ENCODE results near the gene TAF11L7.
"Not testable (repeated sequence)": the region's sequence is repeated elsewhere in the genome, so short reads cannot be mapped to it uniquely, and the experiment has no call there.

TAF11L7 gene

DNA sequence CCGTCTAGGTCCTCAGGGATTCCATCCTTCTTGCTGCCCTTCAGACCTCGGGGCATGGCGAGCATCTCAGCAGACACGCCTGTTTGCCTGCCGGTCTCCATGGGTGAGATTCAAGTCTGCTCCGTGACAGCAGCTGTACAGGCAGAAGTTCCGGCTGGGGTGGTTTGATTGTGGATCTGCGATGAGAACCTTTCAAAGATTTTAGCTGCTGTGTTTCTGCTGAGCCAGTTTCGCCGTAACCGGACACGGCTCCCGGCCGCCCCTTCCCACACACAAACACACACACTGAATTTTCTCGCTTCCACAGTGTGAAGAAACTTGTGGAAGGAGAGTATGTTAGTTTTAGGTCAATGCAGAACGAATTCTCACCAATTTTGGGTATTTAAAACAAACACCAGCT lies at the start of gene TAF11L7:
Gene TAF11L7 (minus strand): TSS at position 101 of the 400 bp plus-strand sequence.
- DNase-seq (ENCODE audit: low read depth) = not testable (repeated sequence)

DNA sequence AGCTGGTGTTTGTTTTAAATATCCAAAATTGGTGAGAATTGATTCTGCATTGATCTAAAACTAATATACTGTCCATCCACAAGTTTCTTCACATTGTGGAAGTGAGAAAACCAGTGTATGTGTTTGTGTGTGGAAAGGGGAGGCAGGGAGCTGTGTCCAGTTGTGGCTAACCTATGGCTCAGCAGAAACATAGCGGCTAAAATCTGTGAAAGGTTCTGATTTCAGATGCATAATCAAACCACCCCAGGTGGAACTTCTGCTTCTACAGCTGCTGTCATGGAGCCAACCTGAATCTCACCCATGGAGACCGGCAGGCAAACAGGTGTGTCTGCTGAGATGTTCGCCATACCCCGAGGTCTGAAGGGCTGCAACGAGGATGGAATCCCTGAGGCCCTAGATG lies 48.6 kb upstream of the TAF11L7 start, which contains the start of gene TAF11L14:
Gene TAF11L14 (plus strand): TSS at position 301 of the 400 bp plus-strand sequence.
- no peak for DNase-seq (ENCODE audit: low read depth)

- not testable (repeated sequence) for DNase-seq (ENCODE audit: low read depth)
These were observed 46.2 kb upstream of the TAF11L7 start, which contains the start of gene TAF11L13 for GRCh38 chr5:17631788-17632187. Gene TAF11L13, plus strand, starts transcription at chr5:17632088.

DNA sequence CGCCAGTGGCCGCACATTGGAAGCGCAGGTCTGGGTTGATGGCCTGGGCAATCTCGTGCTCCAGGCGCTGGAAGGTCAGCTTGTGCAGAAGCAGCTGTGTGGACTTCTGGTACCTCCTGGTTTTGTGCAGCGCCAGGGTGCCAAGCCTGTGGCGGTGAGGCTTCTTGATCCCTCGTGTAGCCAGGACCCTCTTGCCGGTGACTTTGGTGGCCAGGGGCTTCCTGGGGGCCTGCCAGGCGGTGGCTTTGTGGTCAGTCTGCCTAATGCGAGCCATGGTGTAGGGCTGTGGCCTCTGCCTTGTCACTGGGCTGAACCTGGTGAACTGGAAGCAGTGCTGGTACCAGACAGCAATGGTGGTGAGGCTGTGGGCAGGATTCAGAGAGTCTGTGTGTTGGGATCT lies 40.1 kb upstream of the TAF11L7 start:
- DNase-seq (ENCODE audit: low read depth) = no peak

DNA sequence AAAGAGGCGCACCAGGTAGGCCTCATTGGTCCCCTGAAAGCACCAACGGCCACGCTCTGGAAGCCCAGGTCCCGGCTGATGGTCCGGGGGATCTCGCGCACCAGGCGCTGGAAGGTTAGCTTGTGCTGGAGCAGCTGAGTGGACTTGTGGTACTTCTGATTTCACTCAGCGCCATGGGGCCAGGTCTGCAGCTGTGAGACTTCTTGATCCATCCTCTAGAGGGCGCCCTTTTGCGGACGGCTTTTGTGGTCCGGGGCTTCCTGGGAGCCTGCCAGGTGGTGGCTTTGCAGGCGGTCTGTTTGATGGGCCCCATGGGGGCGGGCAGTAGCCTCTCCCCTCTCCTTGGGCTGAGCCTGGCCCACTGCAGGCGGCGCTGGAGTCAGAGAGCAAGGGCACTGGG lies 35.1 kb upstream of the TAF11L7 start:
- no peak for DNase-seq (ENCODE audit: low read depth)

- DNase-seq (ENCODE audit: low read depth) = no peak
These were observed 33.8 kb upstream of the TAF11L7 start for GRCh38 chr5:17619354-17619753.

- no peak for DNase-seq (ENCODE audit: low read depth)
These were observed 29.5 kb upstream of the TAF11L7 start for GRCh38 chr5:17614872-17615605.

GRCh38 chr5:17610092-17610491 lies 24.5 kb upstream of the TAF11L7 start, which contains the start of gene TAF11L12:
Gene TAF11L12, plus strand, starts transcription at chr5:17610392.
- DNase-seq (ENCODE audit: low read depth) = not testable (repeated sequence)

DNA sequence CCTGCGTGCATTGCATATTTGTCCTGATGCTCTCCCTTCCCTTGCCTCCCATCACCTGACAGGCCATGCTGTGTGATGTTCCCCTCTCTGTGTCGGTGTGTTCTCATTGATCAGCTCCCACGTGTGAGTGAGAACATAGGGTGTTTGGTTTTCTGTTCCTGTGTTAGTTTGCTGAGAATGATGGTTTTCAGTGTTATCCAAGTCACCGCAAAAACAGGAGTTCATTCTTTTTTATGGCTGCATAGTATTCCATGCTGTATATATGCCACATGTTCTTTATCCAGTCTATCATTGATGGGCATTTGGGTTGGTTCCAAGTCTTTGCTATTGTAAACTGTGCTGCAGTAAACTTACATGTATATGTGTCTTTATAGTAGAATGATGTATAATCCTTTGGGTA lies 21.9 kb upstream of the TAF11L7 start:
- DNase-seq (ENCODE audit: low read depth) = not testable (repeated sequence)

- no peak for DNase-seq (ENCODE audit: low read depth)
These were observed 19.4 kb upstream of the TAF11L7 start for GRCh38 chr5:17604951-17605350.

GRCh38 chr5:17603880-17604279 lies 18.3 kb upstream of the TAF11L7 start, which contains the start of gene TAF11L11:
Gene TAF11L11, plus strand, starts transcription at chr5:17604183.
- DNase-seq (ENCODE audit: low read depth) = not testable (repeated sequence)

DNA sequence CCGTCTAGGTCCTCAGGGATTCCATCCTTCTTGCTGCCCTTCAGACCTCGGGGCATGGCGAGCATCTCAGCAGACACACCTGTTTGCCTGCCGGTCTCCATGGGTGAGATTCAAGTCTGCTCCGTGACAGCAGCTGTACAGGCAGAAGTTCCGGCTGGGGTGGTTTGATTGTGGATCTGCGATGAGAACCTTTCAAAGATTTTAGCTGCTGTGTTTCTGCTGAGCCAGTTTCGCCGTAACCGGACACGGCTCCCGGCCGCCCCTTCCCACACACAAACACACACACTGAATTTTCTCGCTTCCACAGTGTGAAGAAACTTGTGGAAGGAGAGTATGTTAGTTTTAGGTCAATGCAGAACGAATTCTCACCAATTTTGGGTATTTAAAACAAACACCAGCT lies 12.2 kb upstream of the TAF11L7 start, which contains the start of gene TAF11L10:
Gene TAF11L10 (minus strand): TSS at position 101 of the 400 bp plus-strand sequence.
- DNase-seq (ENCODE audit: low read depth) = not testable (repeated sequence)

DNA sequence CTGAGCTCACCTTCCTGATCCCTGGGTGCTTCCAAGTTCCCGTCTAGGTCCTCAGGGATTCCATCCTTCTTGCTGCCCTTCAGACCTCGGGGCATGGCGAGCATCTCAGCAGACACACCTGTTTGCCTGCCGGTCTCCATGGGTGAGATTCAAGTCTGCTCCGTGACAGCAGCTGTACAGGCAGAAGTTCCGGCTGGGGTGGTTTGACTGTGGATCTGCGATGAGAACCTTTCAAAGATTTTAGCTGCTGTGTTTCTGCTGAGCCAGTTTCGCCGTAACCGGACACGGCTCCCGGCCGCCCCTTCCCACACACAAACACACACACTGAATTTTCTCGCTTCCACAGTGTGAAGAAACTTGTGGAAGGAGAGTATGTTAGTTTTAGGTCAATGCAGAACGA lies 8.7 kb upstream of the TAF11L7 start, which contains the start of gene TAF11L9:
Gene TAF11L9 (minus strand): TSS at position 140 of the 400 bp plus-strand sequence.
- DNase-seq (ENCODE audit: low read depth) = not testable (repeated sequence)

- DNase-seq (ENCODE audit: low read depth) = not testable (repeated sequence)
These were observed 5.3 kb upstream of the TAF11L7 start, which contains the start of gene TAF11L8 for GRCh38 chr5:17590860-17591259. Gene TAF11L8, minus strand, starts transcription at chr5:17590960.
